NCI-H187 (cell line): Measurements from ENCODE around the gene MGMT.

ENCODE experiments used
- DNase-seq, 2 experiments: peaks; one replicate each; lab custom pipeline; 2025; lab: John Stamatoyannopoulos, UW

MGMT gene

GRCh38 chr10:129690248-129691070, 223.4 kb downstream of the MGMT start:
- no peak for DNase-seq

GRCh38 chr10:129692695-129693094, 225.7 kb downstream of the MGMT start:
- no peak for DNase-seq

GRCh38 chr10:129693382-129693781, 226.3 kb downstream of the MGMT start:
- DNase-seq: no peak

GRCh38 chr10:129694184-129694583, 227.1 kb downstream of the MGMT start:
- DNase-seq: no peak

- no peak for DNase-seq
These were observed 227.7 kb downstream of the MGMT start for GRCh38 chr10:129694691-129695243.

GRCh38 chr10:129695671-129696070, 228.6 kb downstream of the MGMT start:
- DNase-seq: no peak

GRCh38 chr10:129696636-129697035, 229.6 kb downstream of the MGMT start:
- DNase-seq: no peak

- no peak for DNase-seq
These were observed 230.6 kb downstream of the MGMT start for GRCh38 chr10:129697463-129698247.

- DNase-seq: no peak
These were observed 232.8 kb downstream of the MGMT start for GRCh38 chr10:129699722-129700340.

- DNase-seq: no peak
These were observed 235.6 kb downstream of the MGMT start for GRCh38 chr10:129702605-129703004.

GRCh38 chr10:129703287-129704137, 236.5 kb downstream of the MGMT start:
- no peak for DNase-seq

- DNase-seq: no peak
These were observed 237.2 kb downstream of the MGMT start for GRCh38 chr10:129704225-129704624.

- no peak for DNase-seq
These were observed 237.9 kb downstream of the MGMT start for GRCh38 chr10:129704786-129705525.

GRCh38 chr10:129705676-129706075, 238.6 kb downstream of the MGMT start:
- DNase-seq: no peak

- no peak for DNase-seq
These were observed 239.0 kb downstream of the MGMT start for GRCh38 chr10:129706081-129706480.

GRCh38 chr10:129706523-129706922, 239.5 kb downstream of the MGMT start:
- DNase-seq: no peak

- no peak for DNase-seq
These were observed 240.7 kb downstream of the MGMT start for GRCh38 chr10:129707406-129708388.

- DNase-seq: no peak
These were observed 242.1 kb downstream of the MGMT start for GRCh38 chr10:129709101-129709500.
